ENCODE measurements around the gene COL6A1.

COL6A1 gene

GRCh38 chr21:45994086-45994661 lies 12.6 kb downstream of the COL6A1 start:
- DNase-seq (ENCODE audit: low spot score), result no peak

- no peak for DNase-seq (ENCODE audit: low spot score)
Observed at GRCh38 chr21:45994759-45995685, 13.5 kb downstream of the COL6A1 start.

DNA sequence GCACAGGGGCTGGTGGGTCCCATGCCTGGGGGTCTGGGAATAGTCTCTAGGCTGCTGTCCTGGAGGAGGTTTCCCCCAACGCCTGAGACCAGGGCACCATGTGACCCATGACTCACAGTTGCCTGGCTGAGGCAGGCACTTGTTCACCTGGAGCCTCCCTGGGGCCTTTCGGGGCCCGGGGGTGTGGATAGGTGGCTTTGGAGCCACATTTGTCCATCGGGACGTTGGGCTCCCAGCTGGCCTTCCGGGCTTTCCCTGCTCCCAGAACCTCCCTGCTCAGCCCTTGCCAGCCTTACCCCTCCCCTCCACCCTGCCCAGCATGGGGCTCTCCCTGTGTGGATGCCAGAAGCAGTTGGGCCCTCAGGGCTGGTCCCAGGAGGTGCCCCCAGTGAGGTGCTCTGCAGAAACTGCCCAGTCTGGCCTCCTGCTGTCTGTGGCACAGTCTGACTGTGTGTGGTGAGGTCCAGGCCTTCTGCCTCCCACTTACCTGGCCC lies 14.2 kb downstream of the COL6A1 start:
- DNase-seq (ENCODE audit: low spot score), result no peak

GRCh38 chr21:45996311-45997204 lies 15.0 kb downstream of the COL6A1 start:
- DNase-seq (ENCODE audit: low spot score), result no peak

- DNase-seq (ENCODE audit: low spot score), result no peak
Observed at GRCh38 chr21:45997205-45997494, 15.6 kb downstream of the COL6A1 start.

DNA sequence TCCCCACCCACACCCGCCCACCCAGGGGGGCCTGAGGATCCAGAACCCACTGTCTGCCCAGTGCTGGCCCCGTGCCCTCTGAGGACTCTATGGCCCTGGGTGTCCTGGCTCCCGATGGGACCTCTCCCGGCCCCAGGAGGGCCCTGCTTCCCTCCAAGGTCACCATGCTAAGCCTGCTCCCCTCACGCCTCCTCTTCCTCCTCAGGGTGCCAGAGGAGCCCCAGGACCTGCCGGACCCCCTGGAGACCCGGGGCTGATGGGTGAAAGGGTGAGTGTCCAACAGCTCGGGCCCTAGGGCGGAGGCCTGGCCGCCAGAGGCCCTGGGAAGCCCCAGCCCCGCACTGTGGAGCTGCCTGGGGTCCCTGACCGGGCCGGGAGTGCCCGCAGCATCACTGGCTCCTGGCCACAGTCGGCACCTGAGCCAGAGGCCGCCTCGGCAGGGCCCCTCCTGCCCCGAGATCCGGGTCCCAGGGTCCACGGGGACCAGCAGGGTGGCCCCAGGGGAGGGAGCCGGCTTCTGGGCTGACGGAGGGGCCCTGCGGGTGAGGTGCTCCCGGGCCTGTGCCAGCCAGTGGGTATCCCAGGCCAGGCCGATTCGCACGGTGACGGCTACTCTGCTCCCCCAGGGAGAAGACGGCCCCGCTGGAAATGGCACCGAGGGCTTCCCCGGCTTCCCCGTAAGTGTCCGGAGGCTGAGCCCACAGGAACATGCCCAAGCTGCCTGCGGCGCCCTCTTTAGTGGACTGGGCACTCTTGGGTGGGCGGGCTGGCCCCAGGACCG lies 16.1 kb downstream of the COL6A1 start:
- no peak for DNase-seq (ENCODE audit: low spot score)

DNA sequence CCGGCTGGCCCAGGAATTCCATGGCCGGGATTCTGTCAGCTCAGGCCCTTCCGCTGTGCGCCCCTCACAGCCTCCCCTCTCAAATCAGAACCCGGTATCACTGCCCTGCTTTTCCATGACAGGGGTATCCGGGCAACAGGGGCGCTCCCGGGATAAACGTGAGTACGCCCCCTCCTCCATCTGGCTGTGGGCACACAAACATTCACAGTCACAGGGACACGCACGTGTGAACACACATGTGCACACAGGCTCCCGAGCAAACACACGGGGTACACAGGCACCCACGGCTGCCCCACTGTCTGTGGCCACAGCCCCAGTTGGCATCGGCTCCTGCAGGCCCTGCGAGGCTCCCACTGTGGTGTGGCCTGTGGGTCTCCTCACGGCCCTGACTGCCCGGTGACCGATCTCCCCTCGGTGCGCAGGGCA lies 16.7 kb downstream of the COL6A1 start:
- no peak for DNase-seq (ENCODE audit: low spot score)

DNA sequence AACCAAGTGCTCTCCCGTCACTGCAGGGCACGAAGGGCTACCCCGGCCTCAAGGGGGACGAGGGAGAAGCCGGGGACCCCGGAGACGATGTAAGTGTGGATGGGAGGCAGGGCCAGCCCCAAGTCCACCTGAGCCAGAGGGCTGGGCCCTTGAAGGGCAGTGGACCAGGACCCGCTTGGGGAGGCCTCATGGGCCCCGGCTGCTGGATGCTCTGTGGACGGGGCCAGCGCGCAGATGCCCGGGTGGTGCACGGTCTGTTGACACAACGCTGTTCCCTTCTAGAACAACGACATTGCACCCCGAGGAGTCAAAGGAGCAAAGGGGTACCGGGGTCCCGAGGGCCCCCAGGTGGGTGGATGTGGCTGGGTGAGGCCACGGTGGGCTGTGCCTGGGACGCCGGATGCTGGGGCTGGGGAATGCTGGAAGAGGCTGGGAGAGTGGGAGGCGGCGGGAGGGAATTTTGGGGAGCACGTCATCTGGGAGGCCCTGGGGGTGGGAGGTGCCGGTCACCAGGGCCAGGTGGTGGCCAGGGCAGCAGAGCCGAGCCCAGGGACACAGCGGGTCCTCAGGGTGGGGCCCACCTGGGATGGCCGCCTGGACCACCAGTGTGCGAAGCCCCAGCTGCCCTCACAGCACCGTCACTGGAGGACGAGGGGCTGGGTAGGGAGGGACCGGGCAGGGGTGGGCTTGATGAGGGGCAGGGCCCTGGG lies 17.5 kb downstream of the COL6A1 start:
- no peak for DNase-seq (ENCODE audit: low spot score)

- DNase-seq (ENCODE audit: low spot score), result no peak
Observed at GRCh38 chr21:45999581-46000181, 18.1 kb downstream of the COL6A1 start.

- DNase-seq (ENCODE audit: low spot score), result no peak
Observed at GRCh38 chr21:46000182-46000730, 18.7 kb downstream of the COL6A1 start.

GRCh38 chr21:46000731-46001641 lies 19.4 kb downstream of the COL6A1 start:
- no peak for DNase-seq (ENCODE audit: low spot score)

GRCh38 chr21:46001821-46002681 lies 20.5 kb downstream of the COL6A1 start:
- DNase-seq (ENCODE audit: low spot score), result no peak

GRCh38 chr21:46002841-46003574 lies 21.4 kb downstream of the COL6A1 start:
- DNase-seq (ENCODE audit: low spot score), result no peak

DNA sequence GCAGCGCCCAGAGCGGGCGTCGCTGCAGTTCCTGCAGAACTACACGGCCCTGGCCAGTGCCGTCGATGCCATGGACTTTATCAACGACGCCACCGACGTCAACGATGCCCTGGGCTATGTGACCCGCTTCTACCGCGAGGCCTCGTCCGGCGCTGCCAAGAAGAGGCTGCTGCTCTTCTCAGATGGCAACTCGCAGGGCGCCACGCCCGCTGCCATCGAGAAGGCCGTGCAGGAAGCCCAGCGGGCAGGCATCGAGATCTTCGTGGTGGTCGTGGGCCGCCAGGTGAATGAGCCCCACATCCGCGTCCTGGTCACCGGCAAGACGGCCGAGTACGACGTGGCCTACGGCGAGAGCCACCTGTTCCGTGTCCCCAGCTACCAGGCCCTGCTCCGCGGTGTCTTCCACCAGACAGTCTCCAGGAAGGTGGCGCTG lies 22.0 kb downstream of the COL6A1 start:
- DNase-seq (ENCODE audit: low spot score), result no peak

DNA sequence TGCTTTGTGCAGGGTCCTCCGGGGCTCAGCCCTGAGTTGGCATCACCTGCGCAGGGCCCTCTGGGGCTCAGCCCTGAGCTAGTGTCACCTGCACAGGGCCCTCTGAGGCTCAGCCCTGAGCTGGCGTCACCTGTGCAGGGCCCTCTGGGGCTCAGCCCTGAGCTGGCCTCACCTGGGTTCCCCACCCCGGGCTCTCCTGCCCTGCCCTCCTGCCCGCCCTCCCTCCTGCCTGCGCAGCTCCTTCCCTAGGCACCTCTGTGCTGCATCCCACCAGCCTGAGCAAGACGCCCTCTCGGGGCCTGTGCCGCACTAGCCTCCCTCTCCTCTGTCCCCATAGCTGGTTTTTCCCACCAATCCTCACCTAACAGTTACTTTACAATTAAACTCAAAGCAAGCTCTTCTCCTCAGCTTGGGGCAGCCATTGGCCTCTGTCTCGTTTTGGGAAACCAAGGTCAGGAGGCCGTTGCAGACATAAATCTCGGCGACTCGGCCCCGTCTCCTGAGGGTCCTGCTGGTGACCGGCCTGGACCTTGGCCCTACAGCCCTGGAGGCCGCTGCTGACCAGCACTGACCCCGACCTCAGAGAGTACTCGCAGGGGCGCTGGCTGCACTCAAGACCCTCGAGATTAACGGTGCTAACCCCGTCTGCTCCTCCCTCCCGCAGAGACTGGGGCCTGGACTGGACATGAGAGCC lies 22.7 kb downstream of the COL6A1 start:
- DNase-seq (ENCODE audit: low spot score), result no peak

GRCh38 chr21:46005081-46005480 lies 23.5 kb downstream of the COL6A1 start:
- DNase-seq (ENCODE audit: low spot score), result no peak

- DNase-seq (ENCODE audit: low spot score), result no peak
Observed at GRCh38 chr21:46005481-46005881, 23.9 kb downstream of the COL6A1 start.

All from hematopoietic multipotent progenitor cell treated with erythropoietin and hydrocortisone succinate and interleukin-3 and kit ligand, for 15 days (in vitro differentiated cells).